IMR-90 (cell line): Measurements from ENCODE around the gene HPS4. TPM values are rescaled to one million over a fixed set of nuclear protein-coding genes. Genes with fewer than 3 reads are reported as not detected.

Source experiments
- ATAC-seq: fragments of 200-7000 bp; cut with Tn5 transposase; 2 replicates; pipeline ENCODE4 v1.9.1; 2020; ENCODE audit warnings: low read depth, mild to moderate bottlenecking, moderate library complexity
- BruUV-seq: library from RNA; stranded (reverse); fragments of 400-500 nt; replicated peaks from 2 replicates; lab custom pipeline; 2021; lab: Mats Ljungman, UMichigan
- CTCF ChIA-PET: fragments of 300-600 bp; formaldehyde crosslinking; extraction: SDS; loops from one replicate; lab custom pipeline; 2021; ENCODE audit warnings: antibody characterized with exemption; lab: Yijun Ruan, JAX
- POLR2A ChIA-PET: fragments of 300-600 bp; sonication (Branson Sonifier 250); formaldehyde crosslinking; loops from one replicate; lab custom pipeline; 2022; ENCODE audit warnings: antibody characterized with exemption; ENCODE audit not compliant: unreplicated experiment; lab: Charles Lee
- DNase-seq: peaks from one replicate; pipeline ENCODE4 v3.0.0; 2013
- H2AFZ ChIP-seq: replicated peaks from 2 replicates; pipeline ENCODE3; 2013; ENCODE audit warnings: low read length, mild to moderate bottlenecking; ENCODE audit not compliant: poor library complexity
- H2AK5ac ChIP-seq: 2 replicates; pipeline ENCODE4 v1.6.1; 2013; ENCODE audit warnings: low read depth, low read length, inconsistent platforms
- H2AK9ac ChIP-seq: replicated peaks from 2 replicates; pipeline ENCODE3; 2013; ENCODE audit warnings: mild to moderate bottlenecking, low read depth, low read length, moderate library complexity; ENCODE audit not compliant: poor library complexity
- H2BK120ac ChIP-seq: 2 replicates; pipeline ENCODE4 v1.6.1; 2013; ENCODE audit warnings: low read depth, low read length, inconsistent platforms
- H2BK15ac ChIP-seq: 3 replicates; pipeline ENCODE4 v1.6.1; 2013; ENCODE audit warnings: low read depth, low read length, inconsistent platforms
- H2BK20ac ChIP-seq: 2 replicates; pipeline ENCODE4 v1.6.1; 2013; ENCODE audit warnings: low read depth, mild to moderate bottlenecking, inconsistent platforms, low read length, moderate library complexity
- H2BK5ac ChIP-seq: 2 replicates; pipeline ENCODE4 v1.6.1; 2013; ENCODE audit warnings: mild to moderate bottlenecking, low read depth, low read length, inconsistent platforms; ENCODE audit not compliant: poor library complexity, severe bottlenecking
- H3K14ac ChIP-seq: replicated peaks from 2 replicates; pipeline ENCODE4 v1.6.1; 2013; ENCODE audit warnings: low read depth, low read length, inconsistent platforms
- H3K18ac ChIP-seq: 2 replicates; pipeline ENCODE4 v1.6.1; 2013; ENCODE audit warnings: low read depth, low read length, control low read depth
- H3K23ac ChIP-seq: 2 replicates; pipeline ENCODE4 v1.6.1; 2013; ENCODE audit warnings: low read depth, low read length, inconsistent platforms
- H3K27ac ChIP-seq: 2 replicates; pipeline ENCODE4 v1.5.1; 2013; ENCODE audit warnings: mild to moderate bottlenecking, control low read depth, low read length; ENCODE audit not compliant: insufficient read depth
- H3K27me3 ChIP-seq: 2 replicates; pipeline ENCODE4 v1.6.1; 2013; ENCODE audit warnings: low read length; ENCODE audit not compliant: control insufficient read depth, insufficient read depth
- H3K36me3 ChIP-seq: 2 replicates; pipeline ENCODE4 v1.6.1; 2013; ENCODE audit warnings: low read length, mixed read lengths; ENCODE audit not compliant: control insufficient read depth, insufficient read depth
- H3K4ac ChIP-seq: 2 replicates; pipeline ENCODE4 v1.6.1; 2013; ENCODE audit warnings: low read depth, low read length, inconsistent platforms
- H3K4me1 ChIP-seq: 2 replicates; pipeline ENCODE4 v1.6.1; 2013; ENCODE audit warnings: low read length, mixed read lengths; ENCODE audit not compliant: control insufficient read depth, insufficient read depth
- H3K4me2 ChIP-seq: 2 replicates; pipeline ENCODE4 v1.6.1; 2013; ENCODE audit warnings: low read depth, mild to moderate bottlenecking, control low read depth, low read length, moderate library complexity
- H3K4me3 ChIP-seq: 2 replicates; pipeline ENCODE4 v1.5.1; 2013; ENCODE audit warnings: low read depth, mild to moderate bottlenecking, control low read depth, low read length, moderate library complexity; ENCODE audit not compliant: insufficient read depth
- H3K56ac ChIP-seq: 2 replicates; pipeline ENCODE4 v1.6.1; 2013; ENCODE audit warnings: low read length, inconsistent platforms; ENCODE audit not compliant: insufficient read depth; ENCODE audit errors: extremely low read depth
- H3K79me1 ChIP-seq, 2 experiments: 2 replicates each; pipeline ENCODE4 v1.6.1; 2013; ENCODE audit warnings: low read length in 2 of 2, inconsistent platforms in 1 of 2, low read depth in 1 of 2
- H3K9ac ChIP-seq: 2 replicates; pipeline ENCODE4 v1.6.1; 2013; ENCODE audit warnings: low read depth, low read length, control low read depth
- H3K9me1 ChIP-seq: 2 replicates; pipeline ENCODE4 v1.6.1; 2013; ENCODE audit warnings: low read length, inconsistent platforms; ENCODE audit not compliant: insufficient read depth
- H3K9me3 ChIP-seq: 2 replicates; pipeline ENCODE4 v1.6.1; 2013; ENCODE audit warnings: low read length; ENCODE audit not compliant: control insufficient read depth, insufficient read depth
- H4K20me1 ChIP-seq: 2 replicates; pipeline ENCODE4 v1.6.1; 2013; ENCODE audit warnings: low read length, inconsistent platforms; ENCODE audit not compliant: insufficient read depth
- H4K5ac ChIP-seq: 2 replicates; pipeline ENCODE4 v1.6.1; 2013; ENCODE audit warnings: mild to moderate bottlenecking, low read depth, low read length, control low read depth
- H4K8ac ChIP-seq, 2 experiments: 2 replicates each; pipeline ENCODE4 v1.6.1; 2013; ENCODE audit warnings: low read depth in 2 of 2, low read length in 2 of 2, control low read depth in 1 of 2, inconsistent platforms in 1 of 2
- H4K91ac ChIP-seq: 2 replicates; pipeline ENCODE4 v1.6.1; 2013; ENCODE audit warnings: low read depth, low read length, inconsistent platforms; ENCODE audit not compliant: insufficient read depth
- ELK1 ChIP-seq: fragments of 150-350 bp; IDR thresholded peaks from 2 replicates; pipeline ENCODE4 v1.6.1; 2016; ENCODE audit warnings: low read depth, mild to moderate bottlenecking, low read length, moderate library complexity, borderline replicate concordance
- NFE2L2 ChIP-seq: fragments of 150-350 bp; IDR thresholded peaks from 2 replicates; pipeline ENCODE4 v1.6.1; 2016; ENCODE audit warnings: low read depth, mild to moderate bottlenecking, low read length
- dilution Hi-C: fragments of 300-500 bp; cut with HindIII; formaldehyde crosslinking; loops from one replicate; pipeline ENCODE4 v1.14.3; 2018; ENCODE audit warnings: low sequenced_read_pairs; ENCODE audit not compliant: unreplicated experiment
- in situ Hi-C: fragments of 300-500 bp; cut with MboI; formaldehyde crosslinking; loops from 3 replicates; pipeline ENCODE4 v1.14.3; 2019; ENCODE audit warnings: low sequenced_read_pairs, inconsistent platforms, mixed read lengths
- intact Hi-C: fragments of 100-400 bp; cut with micrococcal nuclease; formaldehyde crosslinking; loops from 2 replicates; pipeline ENCODE4 v1.10.0; 2022
- polyA plus RNA-seq, 3 experiments: library from polyadenylated mRNA; depleted of rRNA; stranded (reverse); fragments of >200 nt; gene quantifications; 2 replicates each; pipeline ENCODE4 v1.2.3, GENCODE V29; 2012; ENCODE audit warnings: low replicate concordance in 1 of 3
- total RNA-seq: library from RNA; depleted of rRNA; stranded (reverse); fragments of >200 nt; gene quantifications from 2 replicates; pipeline ENCODE4 v1.2.3, GENCODE V29; 2012

The HPS4 gene
- total and polyA plus RNA-seq, 2 of the 4 experiments (the other 2 are of a cell fraction): 15.8 to 19.0 TPM

GRCh38 chr22:26474682-26475081 is 8.9 kb downstream of the HPS4 start:
- no peak overlapping the region for H2AFZ ChIP-seq
- H3K56ac ChIP-seq: no peak overlapping the region
- no peak overlapping the region for H2BK5ac ChIP-seq
- no peak overlapping the region for H2BK120ac ChIP-seq
- ChIA-PET POLR2A (no interaction called here), CTCF (no interaction called here)
- no peaks in the 10 kb centered on the region for H3K27me3 ChIP-seq
- H4K5ac ChIP-seq: no peak overlapping the region
- no peak overlapping the region for H2AK9ac ChIP-seq
- no peak overlapping the region for H3K4me2 ChIP-seq
- no peak overlapping the region for H3K4me3 ChIP-seq
- intact Hi-C loops: no loop called here
- H3K23ac ChIP-seq: no peak overlapping the region
- DNase-seq (no peak), ATAC-seq (no peak)
- no peaks in the 10 kb centered on the region for H3K9me3 ChIP-seq
- peaks cover 0 to 18% of the 10 kb centered on the region in 2 experiments; a peak in 2 of 4 replicates for H3K79me1 ChIP-seq
- no peak overlapping the region for H4K8ac ChIP-seq
- no TSS peak for BruUV-seq
- no peaks in the 10 kb centered on the region for H4K20me1 ChIP-seq
- no peak overlapping the region for H2AK5ac ChIP-seq
- H2BK20ac ChIP-seq: no peak overlapping the region
- no peak overlapping the region for H4K91ac ChIP-seq
- H3K4ac ChIP-seq: no peak overlapping the region
- no peak overlapping the region for H3K27ac ChIP-seq
- H3K9me1 ChIP-seq: peaks cover 10% of the 10 kb centered on the region
- H3K14ac ChIP-seq: no peak overlapping the region
- H3K18ac ChIP-seq: no peak overlapping the region
- H3K36me3 ChIP-seq: peaks cover 32% of the 10 kb centered on the region
- peaks cover 5% of the 10 kb centered on the region for H3K4me1 ChIP-seq
- dilution Hi-C loops: no loop called here
- H2BK15ac ChIP-seq: no peak overlapping the region
- H3K9ac ChIP-seq: no peak overlapping the region
- TF ChIP-seq ELK1: no peak
- TF ChIP-seq NFE2L2: no peak
- in situ Hi-C loops: no loop called here
